Measurements from ENCODE around the gene SULT1A2.
A peak's percentile ranks its signal among the peaks of the same experiment; 100 is the strongest.
"Not testable (repeated sequence)": the region's sequence is repeated elsewhere in the genome, so short reads cannot be mapped to it uniquely, and the experiment has no call there.

The SULT1A2 gene

DNA sequence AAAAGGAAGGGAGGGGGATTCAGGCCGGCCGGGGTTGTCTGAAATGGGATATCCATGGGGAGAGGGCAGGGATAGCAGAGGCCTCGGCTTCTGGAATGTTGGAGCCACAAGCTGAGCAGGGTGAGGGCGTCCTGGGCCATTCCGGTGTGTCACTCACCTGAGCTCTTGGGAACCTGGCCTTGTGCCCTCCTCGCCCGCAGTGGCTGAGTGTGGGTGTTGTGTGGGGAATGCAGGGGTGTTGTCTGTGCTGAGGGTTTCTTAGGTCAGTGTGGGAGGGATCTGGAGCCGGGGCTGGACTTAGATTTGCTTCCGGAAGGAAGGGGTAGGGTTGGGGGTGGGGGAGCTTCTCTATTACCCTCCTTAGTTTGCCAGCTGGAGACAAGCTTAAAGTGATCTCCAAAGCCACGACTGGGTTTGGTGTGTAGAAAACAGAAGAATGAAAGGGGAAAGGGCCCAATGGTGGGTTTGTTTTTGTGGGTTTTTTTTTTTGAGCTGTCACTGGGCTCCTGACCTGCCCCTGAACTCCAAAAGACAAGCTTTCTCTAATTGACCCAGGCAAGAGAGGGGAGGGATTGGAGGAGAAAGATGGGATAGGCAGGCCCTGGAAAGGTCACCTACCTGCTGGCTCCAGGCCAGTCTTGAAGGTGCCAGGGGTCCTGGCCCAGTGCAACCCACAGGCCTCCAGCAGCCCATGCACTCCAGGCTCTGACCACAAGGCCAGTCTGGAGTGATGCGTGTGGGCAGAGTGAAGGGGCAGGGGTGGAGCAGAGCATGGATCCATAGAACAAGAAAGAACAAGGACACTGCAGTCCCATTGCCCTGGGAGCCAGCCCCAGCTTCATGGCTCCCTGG is at the start of gene SULT1A2:
SULT1A2 (minus strand) TSS at position 211 of the 852 bp plus-strand sequence. CDS start 1,120 bp downstream, outside the sequence.
- no peak for DNase-seq

DNA sequence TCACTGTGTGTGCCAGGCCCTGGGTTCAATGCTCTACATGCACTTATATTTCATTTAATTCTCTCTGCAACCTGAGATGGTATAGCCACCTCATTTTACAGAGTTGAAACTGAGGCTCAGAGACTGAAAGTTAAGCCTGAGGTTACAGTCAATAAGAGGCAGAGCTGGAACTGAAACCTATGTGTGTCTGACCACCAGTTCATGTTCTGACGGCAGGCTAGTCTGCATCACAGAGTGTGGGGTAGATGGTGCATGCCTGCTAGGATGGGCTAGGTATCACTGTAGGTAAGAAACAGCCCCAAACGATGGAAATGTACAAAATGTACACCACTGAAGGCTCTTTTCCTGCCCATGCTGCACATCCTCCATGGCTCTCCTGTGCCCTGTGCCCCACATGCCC is 43.1 kb upstream of the SULT1A2 start:
- not testable (repeated sequence) for DNase-seq

DNA sequence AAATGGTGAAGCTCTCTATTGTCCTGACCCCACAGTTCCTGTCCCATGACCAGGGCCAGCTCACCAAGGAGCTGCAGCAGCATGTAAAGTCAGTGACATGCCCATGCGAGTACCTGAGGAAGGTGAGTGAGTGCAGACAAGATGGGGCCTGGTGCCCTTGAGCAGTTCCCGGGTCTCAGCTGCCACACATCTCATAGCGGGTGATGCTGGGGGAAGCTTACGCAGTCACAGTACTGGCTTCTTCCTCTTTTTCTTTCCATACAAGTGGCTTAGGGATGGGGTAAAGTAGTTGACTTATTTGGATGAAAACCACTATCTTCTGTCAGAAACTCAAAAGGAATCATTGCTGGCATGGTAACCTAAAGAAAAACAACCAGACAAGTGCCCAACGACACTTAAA is 41.5 kb upstream of the SULT1A2 start:
- not testable (repeated sequence) for DNase-seq

DNA sequence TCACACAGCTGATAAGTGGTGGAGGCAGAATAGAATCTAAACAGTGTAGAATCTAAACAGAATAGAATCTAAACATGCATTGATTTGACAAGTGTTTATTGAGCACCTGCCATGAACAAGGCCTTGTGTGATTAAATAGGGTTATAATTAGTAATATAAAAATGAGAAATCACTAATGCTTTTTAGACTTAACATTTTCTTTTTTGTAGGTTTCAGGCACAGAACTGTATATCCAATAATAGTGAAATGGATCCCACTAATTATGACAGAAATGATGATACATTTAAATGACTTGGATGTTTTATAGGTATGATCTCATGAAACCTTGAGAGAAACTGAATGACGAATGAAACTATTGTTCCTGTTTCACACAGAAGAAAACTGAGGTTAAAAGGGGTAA is 40.9 kb upstream of the SULT1A2 start, which contains the start of gene NPIPB8:
NPIPB8 (plus strand) TSS at position 301 of the 400 bp plus-strand sequence. CDS start 296 bp downstream, outside the sequence.
- not testable (repeated sequence) for DNase-seq

DNA sequence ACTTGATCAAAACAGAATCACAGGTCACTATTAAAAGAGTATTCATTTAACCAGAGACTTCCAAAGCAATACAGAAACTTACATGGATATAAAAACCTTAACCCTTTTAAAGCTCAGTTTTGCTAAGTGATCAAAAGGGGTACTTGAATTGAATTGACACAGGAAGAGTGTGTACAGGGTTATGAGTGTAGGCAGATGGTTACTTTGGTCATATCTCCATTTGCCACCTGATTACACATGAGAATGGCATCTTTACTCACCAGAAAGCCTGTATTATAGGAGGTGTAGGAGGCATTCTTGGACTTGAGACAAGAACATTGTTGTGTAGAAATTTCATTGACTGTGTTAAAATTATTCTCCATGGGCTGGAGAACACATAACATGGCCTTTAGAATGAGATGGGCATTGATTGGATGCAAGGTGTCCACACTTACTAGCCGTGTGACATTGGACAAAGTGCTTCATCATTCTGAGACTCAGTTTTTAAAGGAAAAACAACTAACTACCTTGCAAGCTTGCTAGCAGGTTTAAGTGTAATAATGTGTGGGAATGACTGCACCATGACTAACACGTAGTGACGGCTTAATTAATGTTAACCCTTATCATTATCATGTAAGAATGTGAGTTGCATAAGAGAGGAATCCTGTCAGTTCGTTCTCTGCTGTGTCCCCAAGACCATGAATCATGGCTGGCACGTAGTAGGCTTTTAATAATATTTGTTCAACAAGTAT is 39.4 kb upstream of the SULT1A2 start:
- not testable (repeated sequence) for DNase-seq

DNA sequence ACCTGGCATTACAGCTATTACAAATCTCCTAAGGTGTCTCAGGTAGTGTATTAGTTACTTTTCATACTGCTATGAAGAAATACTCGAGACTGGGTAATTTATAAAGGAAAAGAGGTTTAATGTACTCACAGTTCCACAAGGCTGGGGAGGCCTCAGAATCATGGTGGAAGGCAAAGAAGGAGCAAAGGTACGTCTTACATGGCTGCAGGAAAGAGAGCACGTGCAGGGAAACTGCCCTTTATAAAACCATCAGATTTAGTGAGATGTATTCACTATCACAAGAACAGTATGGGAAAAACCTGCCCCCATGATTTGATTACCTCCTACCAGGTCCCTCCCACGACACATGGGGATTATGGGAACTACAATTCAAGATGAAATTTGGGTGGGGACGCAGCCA is 34.1 kb upstream of the SULT1A2 start:
- DNase-seq = not testable (repeated sequence)

DNA sequence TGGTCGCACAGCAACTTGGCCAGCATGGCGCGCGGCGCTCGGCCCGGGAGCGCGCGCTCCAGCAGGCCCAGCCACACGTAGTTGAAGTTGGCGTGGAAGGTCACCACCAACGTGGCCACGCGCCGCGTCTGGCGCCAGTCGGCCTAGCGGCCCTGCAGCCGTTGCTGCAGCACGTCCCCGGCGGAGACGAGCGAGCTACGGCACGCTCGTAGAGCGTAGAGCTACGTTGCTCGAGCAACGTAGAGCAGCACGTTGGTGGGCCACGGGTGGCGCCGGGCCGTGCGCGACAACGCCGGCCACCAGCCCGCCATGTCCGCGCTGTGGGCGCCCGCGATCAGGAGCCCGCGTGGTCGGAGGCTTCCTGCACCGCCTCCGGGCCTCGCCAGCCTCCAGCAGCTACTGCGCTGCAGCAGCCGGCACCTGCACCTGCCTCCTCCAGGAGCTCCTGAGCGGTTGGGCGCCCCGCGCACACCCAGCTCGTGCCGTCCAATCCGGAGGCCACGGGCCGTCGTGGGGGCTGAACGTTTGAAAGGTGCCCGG is 26.4 kb upstream of the SULT1A2 start:
- DNase-seq = peak; percentile 52 to 57

DNA sequence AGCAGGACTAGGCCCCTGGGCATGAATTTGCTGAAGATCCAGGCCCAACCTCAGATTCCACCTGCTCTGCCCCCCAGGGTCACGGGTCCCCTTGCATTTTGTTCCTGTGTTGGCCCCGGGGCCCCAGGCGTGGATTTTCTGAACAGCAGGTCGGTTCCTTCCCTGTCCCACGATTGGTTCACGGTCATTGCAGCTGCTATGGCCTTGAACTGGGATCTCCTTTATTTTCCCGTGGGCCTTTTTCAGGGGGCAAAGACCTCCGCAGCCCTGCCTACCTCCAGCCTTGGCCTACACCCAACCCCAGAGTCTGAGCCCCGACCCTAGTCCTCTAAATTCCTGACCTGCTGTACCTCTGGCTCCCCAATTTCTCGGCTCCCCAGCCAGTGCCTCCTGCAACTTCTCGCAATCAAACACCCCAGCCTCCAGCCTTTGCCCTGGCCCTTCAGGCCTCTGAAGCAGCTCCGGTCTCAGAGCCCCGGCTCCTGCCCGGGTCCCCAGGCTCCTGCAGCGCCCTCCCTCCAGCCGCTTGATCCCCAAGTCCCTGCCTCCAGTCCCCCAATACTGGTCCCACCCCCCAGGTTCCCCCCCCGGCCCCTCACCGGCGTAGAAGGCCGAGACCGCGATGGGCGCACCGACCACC is 25.8 kb upstream of the SULT1A2 start:
- not testable (repeated sequence) for DNase-seq

DNA sequence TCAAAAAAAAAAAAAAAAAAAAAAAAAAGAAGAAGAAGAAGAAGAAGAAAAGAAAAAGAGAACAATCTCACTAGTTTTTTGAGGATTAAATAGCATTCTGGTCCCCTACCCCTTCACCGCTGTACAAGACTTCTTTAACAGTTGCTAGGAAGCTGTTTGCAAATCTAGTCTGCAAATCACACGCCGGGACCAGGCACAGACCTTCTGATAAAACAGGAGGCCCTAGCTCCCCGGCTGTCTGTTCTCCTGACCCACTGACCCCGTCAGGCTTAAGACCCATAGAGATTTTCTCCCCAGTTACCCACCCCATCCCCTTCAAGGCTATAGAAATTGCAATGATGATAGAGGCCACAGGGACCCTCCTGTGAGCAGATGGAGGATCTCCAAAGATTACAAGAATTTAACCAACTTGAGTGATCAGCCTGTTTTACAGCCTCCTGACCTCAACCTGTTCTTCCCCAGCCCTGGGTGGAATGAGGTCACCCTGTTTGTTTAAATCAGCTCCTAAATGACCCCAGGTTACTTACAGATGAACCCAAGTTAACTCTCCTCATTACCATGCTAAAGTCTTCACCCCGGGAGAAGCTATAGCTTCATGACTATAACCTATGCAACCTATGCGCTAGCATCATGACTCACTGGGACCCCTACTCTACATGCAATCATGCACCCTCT is 24.8 kb upstream of the SULT1A2 start:
- no peak for DNase-seq

DNA sequence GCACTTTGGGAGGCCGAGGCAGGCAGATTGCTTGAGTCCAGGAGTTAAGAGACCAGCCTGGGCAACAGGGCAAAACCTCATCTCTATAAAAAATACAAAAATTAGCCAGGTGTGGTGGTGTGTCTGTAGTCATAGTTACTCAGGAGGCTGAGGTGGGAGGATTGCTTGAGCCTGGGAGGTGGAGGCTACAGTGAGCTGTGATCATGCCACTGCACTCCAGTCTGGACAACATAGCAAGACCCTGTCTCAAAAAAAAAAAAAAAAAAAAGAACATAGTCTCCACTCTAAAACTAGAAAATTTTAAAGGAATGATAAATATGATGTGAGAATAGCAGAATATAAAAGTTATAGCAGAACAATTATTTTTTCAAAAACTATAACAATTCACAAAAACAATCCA is 23.5 kb upstream of the SULT1A2 start:
- not testable (repeated sequence) for DNase-seq

DNA sequence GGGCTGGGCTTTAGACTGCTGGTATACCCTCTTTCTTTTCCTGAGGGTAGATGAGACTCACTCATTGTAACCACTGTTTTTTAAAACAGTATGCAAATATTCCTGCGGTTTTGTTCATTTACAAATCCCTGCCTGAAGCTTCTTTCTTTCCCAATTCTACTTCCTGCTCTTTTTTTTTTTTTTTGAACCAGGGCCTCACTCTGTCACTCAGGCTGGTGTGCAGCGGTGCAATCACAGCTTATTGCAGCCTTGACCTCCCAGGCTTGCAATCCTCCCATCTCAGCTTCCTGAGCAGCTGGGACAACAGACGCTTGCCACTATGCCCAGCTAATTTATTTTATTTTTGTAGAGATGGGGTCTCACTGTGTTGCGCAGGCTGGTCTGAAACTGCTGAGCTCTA is 21.0 kb upstream of the SULT1A2 start:
- DNase-seq = no peak

DNA sequence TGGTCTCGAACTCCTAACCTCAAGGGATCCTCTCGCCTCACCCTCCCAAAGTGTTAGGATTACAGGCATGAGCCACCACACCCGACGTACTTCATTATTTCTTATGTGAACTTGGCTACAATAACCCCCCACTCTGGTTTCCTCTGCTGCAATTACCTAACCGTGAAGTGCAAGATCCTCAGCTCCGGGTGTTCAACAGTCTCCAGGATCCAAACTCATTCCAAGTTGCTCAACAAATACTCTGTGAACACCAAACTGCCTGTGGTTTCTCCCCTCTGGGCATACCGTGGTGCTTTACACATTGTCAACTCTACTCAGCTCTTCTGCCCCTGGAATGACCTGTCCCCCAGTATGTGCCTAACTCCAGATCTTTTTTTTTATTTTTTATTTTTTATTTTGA is 19.8 kb upstream of the SULT1A2 start:
- no peak for DNase-seq

DNA sequence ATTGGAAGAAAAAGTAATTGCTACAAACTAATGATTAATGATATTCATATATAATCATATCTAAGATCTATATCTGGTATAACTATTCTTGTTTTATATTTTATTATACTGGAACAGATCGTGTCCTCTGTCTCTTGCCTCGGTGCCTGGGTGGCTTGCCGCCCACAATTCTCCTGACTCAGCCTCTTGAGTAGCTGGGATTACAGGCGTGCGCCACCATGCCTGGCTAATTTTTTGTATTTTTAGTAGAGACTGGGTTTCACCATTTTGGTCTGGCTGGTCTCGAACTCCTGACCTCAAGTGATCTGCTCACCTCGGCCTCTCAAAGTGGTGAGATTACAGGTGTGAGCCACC is 19.4 kb upstream of the SULT1A2 start:
- not testable (repeated sequence) for DNase-seq

DNA sequence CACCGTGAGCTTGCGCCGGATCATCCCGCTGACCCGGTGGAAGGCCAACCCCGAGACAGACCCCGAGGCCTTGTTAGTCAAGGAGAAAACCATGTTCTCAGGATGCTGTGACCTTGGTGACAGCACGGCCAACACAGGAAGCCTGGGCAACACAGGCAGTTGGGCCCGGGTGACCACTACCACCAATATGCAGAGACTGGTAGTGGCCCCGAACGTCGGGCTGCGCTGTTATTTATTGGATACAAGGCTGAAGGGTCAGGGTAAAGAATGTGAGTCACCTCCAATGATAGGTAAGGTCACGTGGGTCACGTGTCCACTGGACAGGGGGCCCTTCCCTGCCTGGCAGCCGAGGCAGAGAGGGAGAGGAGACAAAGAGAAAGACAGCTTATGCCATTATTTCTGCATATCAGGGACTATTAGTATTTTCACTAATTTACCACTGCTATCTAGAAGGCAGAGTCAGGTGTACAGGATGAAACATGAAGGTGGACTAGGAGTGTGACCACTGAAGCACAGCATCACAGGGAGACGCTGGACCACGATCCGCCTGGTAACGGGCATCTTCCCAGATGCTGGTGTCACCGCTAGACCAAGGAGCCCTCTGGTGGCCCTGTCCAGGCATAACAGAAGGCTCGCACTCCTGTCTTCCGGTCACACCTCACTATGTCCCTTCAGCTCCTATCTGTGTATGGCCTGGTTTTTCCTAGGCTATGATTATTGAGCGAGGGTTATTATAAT is 18.8 kb upstream of the SULT1A2 start:
- DNase-seq = not testable (repeated sequence)

DNA sequence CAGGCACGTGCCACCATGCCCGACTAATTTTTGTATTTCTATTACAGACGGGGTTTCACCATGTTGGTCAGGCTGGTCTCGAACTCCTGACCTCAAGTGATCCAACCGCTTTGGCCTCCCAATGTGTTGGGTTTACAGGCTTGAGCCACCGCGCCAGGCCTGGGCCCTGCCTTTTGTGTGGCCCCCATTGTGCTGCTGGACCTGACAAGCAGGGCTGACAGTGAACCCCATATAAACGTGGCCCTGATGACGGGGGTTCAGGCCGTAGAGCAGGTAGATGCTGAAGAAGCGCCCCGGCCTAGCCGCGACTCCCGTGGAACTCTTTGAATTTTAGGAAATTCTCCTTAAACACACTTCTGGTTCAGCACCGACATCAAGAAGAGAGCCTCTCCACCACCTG is 17.7 kb upstream of the SULT1A2 start:
- not testable (repeated sequence) for DNase-seq

DNA sequence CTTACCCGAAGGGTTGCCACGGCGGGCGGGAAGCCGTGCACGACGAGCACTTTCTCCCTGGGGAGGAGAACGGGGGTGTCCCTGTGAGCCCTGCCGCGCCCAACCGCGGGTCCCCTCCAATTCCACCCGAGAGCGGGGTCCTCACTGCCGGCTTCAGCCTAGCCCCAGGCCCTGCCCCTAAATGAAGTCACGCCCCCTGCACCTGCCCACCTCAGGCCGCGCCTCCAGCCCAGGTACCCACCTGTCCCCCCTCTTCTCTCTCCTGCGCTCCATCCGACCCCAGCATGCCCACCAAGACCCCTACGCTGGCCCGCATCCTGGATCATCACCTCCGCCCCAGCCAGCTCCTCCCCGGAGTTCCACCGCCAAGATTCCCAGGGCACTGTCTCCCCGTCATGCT is 17.1 kb upstream of the SULT1A2 start:
- DNase-seq = not testable (repeated sequence)

DNA sequence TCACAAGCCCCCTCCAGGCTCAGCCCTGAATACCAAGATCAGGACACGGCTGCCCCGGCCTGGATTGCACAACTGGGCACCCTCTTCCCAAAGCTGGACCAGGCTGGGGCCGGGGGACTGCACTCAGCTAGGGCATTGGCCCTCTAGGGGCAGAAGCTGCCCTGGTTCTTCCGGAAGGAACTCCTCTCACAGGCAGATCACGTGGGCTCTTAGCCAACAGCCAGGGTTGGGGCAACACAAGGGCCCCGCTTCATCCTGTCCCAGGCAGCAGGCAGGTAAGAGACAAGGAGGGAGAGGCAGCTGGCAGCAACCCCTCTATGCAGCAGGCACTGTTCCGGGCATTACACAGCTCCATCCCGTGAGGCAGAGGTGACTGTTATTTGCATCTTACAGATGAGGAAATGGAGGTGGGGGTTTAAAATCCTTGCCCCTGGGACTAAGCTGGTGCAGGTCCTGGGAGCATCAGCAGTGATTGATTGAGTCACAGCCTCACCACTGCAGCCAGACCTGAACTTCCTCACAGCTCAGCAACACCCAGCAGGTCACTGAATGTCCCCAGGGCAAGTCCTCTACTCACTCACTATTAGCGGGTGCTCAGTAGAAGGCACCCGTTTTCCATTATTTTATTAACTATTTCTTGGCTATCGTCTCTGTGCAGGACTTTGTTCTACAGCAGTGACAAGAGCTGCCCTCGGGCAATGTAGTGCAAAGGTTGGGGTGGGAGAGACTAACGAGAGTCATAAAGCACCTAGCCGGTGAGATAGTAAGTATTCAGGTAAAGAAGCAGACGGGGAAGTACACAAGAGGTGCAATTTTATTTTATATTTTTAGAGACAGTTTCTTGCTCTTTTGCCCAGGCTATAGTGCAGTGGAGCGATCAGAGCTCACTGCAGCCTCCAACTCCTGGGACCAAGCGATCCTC is 15.8 kb upstream of the SULT1A2 start:
- DNase-seq = not testable (repeated sequence)

DNA sequence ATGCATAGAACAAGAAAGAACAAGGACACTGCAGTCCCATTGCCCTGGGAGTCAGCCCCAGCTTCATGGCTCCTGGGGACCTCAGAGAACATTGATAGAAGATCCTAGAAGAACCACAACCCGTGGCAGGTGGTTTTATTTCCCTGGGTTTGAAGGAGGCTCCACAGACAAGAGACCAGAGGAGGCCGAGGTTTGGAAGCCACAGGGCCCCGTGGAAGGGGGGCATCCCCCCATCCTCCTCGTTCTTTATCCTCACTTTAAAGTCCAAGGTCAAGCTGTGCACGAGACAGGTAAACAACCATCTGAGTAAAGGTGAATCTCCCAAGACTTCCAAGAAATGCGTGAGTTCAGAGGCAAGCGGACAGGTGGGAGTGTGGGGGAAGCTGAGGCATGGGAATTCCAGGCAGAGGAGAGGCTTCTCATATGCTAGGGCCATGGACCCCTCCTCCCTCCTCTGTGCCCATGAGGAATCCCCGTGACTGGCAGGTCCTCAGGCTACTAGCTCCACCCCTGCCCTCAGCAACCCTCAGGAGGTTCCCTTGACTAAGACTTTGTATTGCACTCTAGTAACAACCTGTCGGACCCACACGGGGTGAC is 13.8 kb upstream of the SULT1A2 start:
- DNase-seq = no peak

DNA sequence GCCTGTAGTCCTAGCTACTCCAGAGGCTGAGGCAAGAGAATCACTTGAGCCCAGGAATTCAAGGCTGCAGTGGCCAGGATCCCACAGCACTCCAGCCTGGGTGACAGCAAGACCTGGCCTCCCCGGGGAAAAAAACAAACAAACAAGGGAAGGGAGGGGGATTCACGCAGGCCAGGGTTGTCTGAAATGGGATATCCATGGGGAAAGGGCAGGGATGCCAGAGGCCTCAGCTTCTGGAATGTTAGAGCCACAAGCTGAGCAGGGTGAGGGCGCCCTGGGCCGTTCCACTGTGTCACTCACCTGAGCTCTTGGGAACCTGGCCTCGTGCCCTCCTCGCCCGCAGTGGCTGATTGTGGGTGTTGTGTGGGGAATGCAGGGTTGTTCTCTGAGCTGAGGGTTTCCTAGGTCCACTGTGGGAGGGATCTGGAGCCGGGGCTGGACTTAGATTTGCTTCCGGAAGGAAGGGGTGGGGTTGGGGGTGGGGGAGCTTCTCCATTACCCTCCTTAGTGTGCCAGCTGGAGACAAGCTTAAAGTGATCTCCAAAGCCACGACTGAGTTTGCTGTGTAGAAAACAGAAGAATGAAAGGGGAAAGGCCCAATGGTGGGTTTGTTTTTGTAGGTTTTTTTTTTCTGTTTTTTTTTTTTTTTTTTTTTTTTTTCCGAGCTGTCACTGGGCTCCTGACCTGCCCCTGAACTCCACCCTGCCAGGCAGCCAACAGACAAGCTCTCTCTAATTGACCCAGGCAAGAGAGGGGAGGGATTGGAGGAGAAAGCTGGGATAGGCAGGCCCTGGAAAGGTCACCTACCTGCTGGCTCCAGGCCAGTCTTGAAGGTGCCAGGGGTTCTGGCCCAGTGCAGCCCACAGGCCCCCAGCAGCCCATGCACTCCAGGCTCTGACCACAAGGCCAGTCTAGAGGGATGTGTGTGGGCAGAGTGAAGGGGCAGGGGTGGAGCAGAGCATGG is 13.1 kb upstream of the SULT1A2 start, which contains the start of gene SULT1A1:
SULT1A1 (minus strand) TSS at position 414 of the 964 bp plus-strand sequence. CDS start 1,189 bp downstream, outside the sequence.
- no peak for DNase-seq
